Cerebellar nuclear complex (tissue), 1 donor: ENCODE results near the gene RPAIN.

Experiments used
- DNase-seq, 2 experiments: peaks; one replicate each; lab custom pipeline; 2025; lab: John Stamatoyannopoulos, UW

RPAIN gene

GRCh38 chr17:5419959-5420653 lies at the start of gene RPAIN:
Gene RPAIN, plus strand, starts transcription at chr17:5420182. Its CDS starts 29 bp downstream, at chr17:5420211.
- DNase-seq: peak; percentile 74 to 88

GRCh38 chr17:5370411-5370810 lies 49.6 kb upstream of the RPAIN start:
- no peak for DNase-seq

GRCh38 chr17:5373112-5373511 lies 46.9 kb upstream of the RPAIN start:
- no peak for DNase-seq

- no peak for DNase-seq
These were observed 41.3 kb upstream of the RPAIN start for GRCh38 chr17:5378566-5379207.

GRCh38 chr17:5379351-5380107 lies 40.5 kb upstream of the RPAIN start:
- DNase-seq: no peak

GRCh38 chr17:5380491-5381135 lies 39.4 kb upstream of the RPAIN start:
- DNase-seq: no peak

GRCh38 chr17:5381542-5381941 lies 38.4 kb upstream of the RPAIN start:
- DNase-seq: no peak

- DNase-seq: no peak
These were observed 28.3 kb upstream of the RPAIN start for GRCh38 chr17:5391678-5392077.

GRCh38 chr17:5396612-5397011 lies 23.4 kb upstream of the RPAIN start:
- no peak for DNase-seq

GRCh38 chr17:5399767-5400166 lies 20.2 kb upstream of the RPAIN start:
- DNase-seq: no peak

GRCh38 chr17:5405400-5405799 lies 14.6 kb upstream of the RPAIN start:
- no peak for DNase-seq

GRCh38 chr17:5408186-5408585 lies 11.8 kb upstream of the RPAIN start:
- no peak for DNase-seq

GRCh38 chr17:5410594-5411272 lies 9.2 kb upstream of the RPAIN start:
- no peak for DNase-seq

GRCh38 chr17:5413682-5414081 lies 6.3 kb upstream of the RPAIN start:
- no peak for DNase-seq

GRCh38 chr17:5416901-5417300 lies 3.1 kb upstream of the RPAIN start:
- no peak for DNase-seq

- no peak for DNase-seq
These were observed 1.1 kb upstream of the RPAIN start for GRCh38 chr17:5418858-5419355.

- DNase-seq: peak; percentile 92 to 97
These were observed 525 bp upstream of the RPAIN start, which contains the start of gene NUP88 for GRCh38 chr17:5419356-5419958. Gene NUP88, minus strand, starts transcription at chr17:5419662. Its CDS starts 12 bp downstream, at chr17:5419650.

GRCh38 chr17:5422505-5422904 lies 2.5 kb downstream of the RPAIN start:
- no peak for DNase-seq

- no peak for DNase-seq
These were observed 4.9 kb downstream of the RPAIN start for GRCh38 chr17:5424909-5425308.

GRCh38 chr17:5425826-5426225 lies 5.8 kb downstream of the RPAIN start:
- DNase-seq: no peak
